ENCODE results near the gene ZNF784. TPM values are rescaled to one million over a fixed set of nuclear protein-coding genes. Genes with fewer than 3 reads are reported as not detected.

The ZNF784 gene
- total RNA-seq, 1 experiment from 2014 or later: 3.1 TPM

DNA sequence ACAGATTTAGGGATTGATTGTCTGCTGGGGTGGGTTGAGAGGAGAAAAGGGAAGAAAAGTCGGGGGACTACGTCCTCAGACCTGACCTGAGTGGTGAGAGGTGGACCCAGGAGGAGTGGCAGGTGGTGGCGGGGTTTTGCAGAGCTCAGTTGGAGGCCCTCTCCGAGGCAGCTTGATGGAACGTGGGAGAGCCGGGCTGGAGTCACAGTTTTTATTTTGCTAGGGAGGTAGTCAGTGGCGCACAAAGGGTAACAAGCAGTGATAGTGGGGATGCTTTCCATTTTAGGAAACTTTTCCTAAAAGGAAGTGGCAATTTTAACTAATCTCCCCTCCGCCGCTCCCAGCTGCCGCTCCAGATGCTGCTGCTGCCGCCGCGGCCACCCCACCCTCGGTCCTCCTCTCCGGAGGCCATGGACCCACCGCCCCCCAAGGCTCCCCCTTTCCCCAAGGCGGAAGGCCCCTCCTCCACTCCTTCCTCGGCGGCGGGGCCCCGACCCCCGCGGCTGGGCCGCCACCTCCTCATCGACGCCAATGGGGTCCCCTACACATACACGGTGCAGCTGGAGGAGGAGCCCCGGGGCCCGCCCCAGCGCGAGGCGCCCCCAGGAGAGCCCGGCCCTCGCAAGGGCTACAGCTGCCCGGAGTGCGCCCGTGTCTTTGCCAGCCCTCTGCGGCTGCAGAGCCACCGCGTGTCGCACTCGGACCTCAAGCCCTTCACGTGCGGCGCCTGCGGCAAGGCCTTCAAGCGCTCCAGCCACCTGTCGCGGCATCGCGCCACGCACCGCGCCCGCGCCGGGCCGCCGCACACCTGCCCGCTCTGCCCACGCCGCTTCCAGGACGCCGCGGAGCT, 18.0 kb upstream of the ZNF784 start:
- Mint-ChIP-seq H3K4me1 (ENCODE audit: insufficient read depth, unreplicated experiment) (peaks cover 18% of the 10 kb centered on the region), H3K4me3 (ENCODE audit: unreplicated experiment) (peak overlapping the region; percentile 82), H3K9me3 (ENCODE audit: unreplicated experiment) (no peaks in the 10 kb centered on the region), H3K27me3 (ENCODE audit: insufficient read depth, unreplicated experiment) (no peaks in the 10 kb centered on the region), H3K27ac (ENCODE audit: low read depth, unreplicated experiment) (peak overlapping the region; percentile 94), H3K36me3 (ENCODE audit: insufficient read depth, unreplicated experiment) (peaks cover 59% of the 10 kb centered on the region)
- BruUV-seq (replicated peaks): no TSS peak
- ChIA-PET POLR2A (interaction anchor here (0.7 to 3.0 kb wide), 11 partner anchors 8 to 1194 kb away, joined by 3 to 25 read pairs (median 6); partner anchors contain the start of genes FIZ1, LENG8, TMEM238 and U2AF2), CTCF (interaction anchor here (0.5 to 1.5 kb wide), 3 partner anchors 12 to 15 kb away, joined by 3 to 4 read pairs (median 3); no protein-coding TSS in a partner anchor)
- intact Hi-C loops (cut with micrococcal nuclease): loop anchor here (1.0 kb wide), 2 partner anchors 11 to 43 kb away; partner anchors contain the start of gene FIZ1
- TF ChIP-seq, protein P1, sequence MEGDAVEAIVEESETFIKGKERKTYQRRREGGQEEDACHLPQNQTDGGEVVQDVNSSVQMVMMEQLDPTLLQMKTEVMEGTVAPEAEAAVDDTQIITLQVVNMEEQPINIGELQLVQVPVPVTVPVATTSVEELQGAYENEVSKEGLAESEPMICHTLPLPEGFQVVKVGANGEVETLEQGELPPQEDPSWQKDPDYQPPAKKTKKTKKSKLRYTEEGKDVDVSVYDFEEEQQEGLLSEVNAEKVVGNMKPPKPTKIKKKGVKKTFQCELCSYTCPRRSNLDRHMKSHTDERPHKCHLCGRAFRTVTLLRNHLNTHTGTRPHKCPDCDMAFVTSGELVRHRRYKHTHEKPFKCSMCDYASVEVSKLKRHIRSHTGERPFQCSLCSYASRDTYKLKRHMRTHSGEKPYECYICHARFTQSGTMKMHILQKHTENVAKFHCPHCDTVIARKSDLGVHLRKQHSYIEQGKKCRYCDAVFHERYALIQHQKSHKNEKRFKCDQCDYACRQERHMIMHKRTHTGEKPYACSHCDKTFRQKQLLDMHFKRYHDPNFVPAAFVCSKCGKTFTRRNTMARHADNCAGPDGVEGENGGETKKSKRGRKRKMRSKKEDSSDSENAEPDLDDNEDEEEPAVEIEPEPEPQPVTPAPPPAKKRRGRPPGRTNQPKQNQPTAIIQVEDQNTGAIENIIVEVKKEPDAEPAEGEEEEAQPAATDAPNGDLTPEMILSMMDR (IDR thresholded peaks at IDR 0.05; ENCODE audit: unreplicated experiment): no peak
- no peak for DNase-seq (ENCODE audit: unreplicated experiment)

DNA sequence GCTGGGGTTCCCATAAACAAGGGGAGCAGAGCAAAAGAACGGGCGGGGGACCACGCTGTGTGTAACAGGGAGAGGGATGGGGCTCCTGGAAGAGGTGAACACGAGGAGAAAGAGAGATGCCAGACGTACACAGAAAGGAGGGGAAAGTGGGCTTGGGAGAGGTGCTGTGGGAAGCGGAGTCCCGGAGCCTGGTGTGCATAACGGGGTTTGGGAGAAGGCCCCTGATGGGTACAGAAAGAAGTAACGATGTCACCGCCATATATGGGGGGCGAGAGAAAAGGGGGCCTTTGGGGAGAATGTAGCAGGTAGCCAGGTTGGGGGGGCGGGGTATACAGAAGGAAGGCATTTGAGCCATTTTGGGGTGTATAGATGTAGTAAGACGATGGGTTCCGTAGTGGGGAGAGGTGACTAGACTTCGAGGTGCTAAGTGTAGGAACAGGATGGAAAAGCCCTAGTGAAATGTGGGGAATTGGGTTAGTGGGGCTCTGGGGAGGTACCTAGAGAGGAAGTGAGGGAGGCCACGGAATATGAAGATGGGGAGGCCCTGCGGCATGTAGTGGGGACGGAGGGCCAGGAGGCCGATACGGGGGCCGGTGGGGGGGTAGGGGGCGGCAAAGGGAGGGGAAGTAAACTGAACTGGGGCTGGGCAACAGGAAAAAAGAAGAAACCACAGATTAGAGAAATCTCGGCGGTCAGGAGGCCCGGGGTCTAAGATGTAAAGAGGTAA, 17.2 kb upstream of the ZNF784 start:
- H3K4me1 Mint-ChIP-seq (ENCODE audit: insufficient read depth, unreplicated experiment): peaks cover 20% of the 10 kb centered on the region
- peak overlapping the region; percentile 82 for H3K4me3 Mint-ChIP-seq (ENCODE audit: unreplicated experiment)
- TF ChIP-seq, protein P1 (IDR thresholded peaks at IDR 0.05; ENCODE audit: unreplicated experiment): no peak
- peak overlapping the region; percentile 49 for H3K27ac Mint-ChIP-seq (ENCODE audit: low read depth, unreplicated experiment)
- ChIA-PET POLR2A (interaction anchor here (1.0 to 3.0 kb wide), 6 partner anchors 9 to 257 kb away, joined by 3 to 25 read pairs (median 12); partner anchors contain the start of genes FIZ1, TMEM238 and U2AF2), CTCF (interaction anchor here (0.5 kb wide), 1 partner anchor 11 kb away, joined by 3 read pairs; no protein-coding TSS in a partner anchor)
- BruUV-seq (replicated peaks): no TSS peak
- H3K36me3 Mint-ChIP-seq (ENCODE audit: insufficient read depth, unreplicated experiment): peaks cover 51% of the 10 kb centered on the region
- DNase-seq (ENCODE audit: unreplicated experiment): peak; percentile 37
- H3K27me3 Mint-ChIP-seq (ENCODE audit: insufficient read depth, unreplicated experiment): no peaks in the 10 kb centered on the region
- no peaks in the 10 kb centered on the region for H3K9me3 Mint-ChIP-seq (ENCODE audit: unreplicated experiment)
- intact Hi-C loops (cut with micrococcal nuclease): loop anchor here (1.0 kb wide), 1 partner anchor 42 kb away; the partner anchor contains the start of gene FIZ1

- H3K27me3 Mint-ChIP-seq (ENCODE audit: insufficient read depth, unreplicated experiment): no peaks in the 10 kb centered on the region
- ChIA-PET CTCF (interaction anchor here (0.5 to 0.6 kb wide), 2 partner anchors 186 to 1468 kb away, joined by 3 read pairs; partner anchors contain the start of gene TMC4), POLR2A (interaction anchor here (0.8 to 1.0 kb wide), 2 partner anchors 14 to 16 kb away, joined by 3 to 6 read pairs; partner anchors contain the start of gene U2AF2)
- peak; percentile 55 for DNase-seq (ENCODE audit: unreplicated experiment)
- TF ChIP-seq, protein P1 (IDR thresholded peaks at IDR 0.05; ENCODE audit: unreplicated experiment): no peak
- intact Hi-C loops (cut with micrococcal nuclease): no loop called here
- H3K9me3 Mint-ChIP-seq (ENCODE audit: unreplicated experiment): no peaks in the 10 kb centered on the region
- no TSS peak for BruUV-seq (replicated peaks)
- peak within 1 kb of the TSS; percentile 49 for H3K27ac Mint-ChIP-seq (ENCODE audit: low read depth, unreplicated experiment)
- H3K4me3 Mint-ChIP-seq (ENCODE audit: unreplicated experiment): peak within 1 kb of the TSS; percentile 82
- peaks cover 28% of the 10 kb centered on the region for H3K4me1 Mint-ChIP-seq (ENCODE audit: insufficient read depth, unreplicated experiment)
- peaks cover 43% of the 10 kb centered on the region for H3K36me3 Mint-ChIP-seq (ENCODE audit: insufficient read depth, unreplicated experiment)
Measured at GRCh38 chr19:55640577-55641425, 16.4 kb upstream of the ZNF784 start, which contains the start of gene ZNF580. Gene ZNF580, plus strand, starts transcription at chr19:55641002. Its CDS starts 1,507 bp downstream, at chr19:55642509.
